GM18520 (cell line): ENCODE measurements around the gene ITGA1.

Experiments used
- ATAC-seq: cut with Tn5 transposase; IDR thresholded peaks from one replicate; pipeline ENCODE4 v1.9.1; 2021; ENCODE audit not compliant: unreplicated experiment

ITGA1 gene

GRCh38 chr5:52989781-52990527 is 202.2 kb downstream of the ITGA1 start:
- no peak for ATAC-seq

- no peak for ATAC-seq
Observed at GRCh38 chr5:52990528-52990925, 202.8 kb downstream of the ITGA1 start.

- no peak for ATAC-seq
Observed at GRCh38 chr5:52993367-52993766, 205.7 kb downstream of the ITGA1 start.

GRCh38 chr5:52994266-52994665 is 206.6 kb downstream of the ITGA1 start:
- ATAC-seq, result no peak

GRCh38 chr5:52995095-52995494 is 207.4 kb downstream of the ITGA1 start:
- no peak for ATAC-seq

GRCh38 chr5:52995914-52996313 is 208.2 kb downstream of the ITGA1 start:
- ATAC-seq, result no peak

- ATAC-seq, result no peak
Observed at GRCh38 chr5:52996979-52997378, 209.3 kb downstream of the ITGA1 start.

GRCh38 chr5:52997424-52997823 is 209.7 kb downstream of the ITGA1 start:
- ATAC-seq, result no peak

GRCh38 chr5:52998552-52999313 is 211.0 kb downstream of the ITGA1 start:
- no peak for ATAC-seq

- no peak for ATAC-seq
Observed at GRCh38 chr5:52999344-52999949, 211.7 kb downstream of the ITGA1 start.

- no peak for ATAC-seq
Observed at GRCh38 chr5:53001541-53001940, 213.8 kb downstream of the ITGA1 start.

GRCh38 chr5:53002491-53002890 is 214.8 kb downstream of the ITGA1 start:
- ATAC-seq, result no peak

- ATAC-seq, result no peak
Observed at GRCh38 chr5:53003144-53003543, 215.4 kb downstream of the ITGA1 start.

GRCh38 chr5:53006911-53007890 is 219.5 kb downstream of the ITGA1 start:
- no peak for ATAC-seq

- peak; percentile 98 for ATAC-seq
Observed at GRCh38 chr5:53008751-53009150, 221.0 kb downstream of the ITGA1 start.
